HS-5 (cell line): Measurements from ENCODE around the gene PAPPA2.
"Not testable (repeated sequence)": the region's sequence is repeated elsewhere in the genome, so short reads cannot be mapped to it uniquely, and the experiment has no call there.

ENCODE experiments used
- DNase-seq: peaks from one replicate; pipeline ENCODE4 v3.0.0-alpha.2; 2012; ENCODE audit warnings: low read depth

Gene PAPPA2

GRCh38 chr1:176604461-176604860 lies 141.5 kb downstream of the PAPPA2 start:
- DNase-seq, result no peak

- no peak for DNase-seq
These were observed 142.2 kb downstream of the PAPPA2 start for GRCh38 chr1:176605176-176605575.

- no peak for DNase-seq
These were observed 146.8 kb downstream of the PAPPA2 start for GRCh38 chr1:176609556-176610408.

GRCh38 chr1:176612791-176613190 lies 149.8 kb downstream of the PAPPA2 start:
- DNase-seq, result no peak

- no peak for DNase-seq
These were observed 154.9 kb downstream of the PAPPA2 start for GRCh38 chr1:176617881-176618280.

GRCh38 chr1:176619261-176619660 lies 156.3 kb downstream of the PAPPA2 start:
- DNase-seq, result no peak

GRCh38 chr1:176625365-176625764 lies 162.4 kb downstream of the PAPPA2 start:
- DNase-seq, result no peak

GRCh38 chr1:176626572-176627061 lies 163.6 kb downstream of the PAPPA2 start:
- DNase-seq, result no peak

GRCh38 chr1:176628775-176629174 lies 165.8 kb downstream of the PAPPA2 start:
- DNase-seq, result no peak

GRCh38 chr1:176634733-176635132 lies 171.8 kb downstream of the PAPPA2 start:
- not testable (repeated sequence) for DNase-seq

- DNase-seq, result no peak
These were observed 175.9 kb downstream of the PAPPA2 start for GRCh38 chr1:176638713-176639526.

GRCh38 chr1:176643536-176643935 lies 180.6 kb downstream of the PAPPA2 start:
- peak; percentile 56 for DNase-seq

GRCh38 chr1:176648556-176648955 lies 185.6 kb downstream of the PAPPA2 start:
- DNase-seq, result no peak

- peak; percentile 95 for DNase-seq
These were observed 193.5 kb downstream of the PAPPA2 start for GRCh38 chr1:176656257-176656995.

GRCh38 chr1:176669782-176670181 lies 206.8 kb downstream of the PAPPA2 start:
- DNase-seq, result no peak

GRCh38 chr1:176670853-176671252 lies 207.9 kb downstream of the PAPPA2 start:
- DNase-seq, result no peak

- DNase-seq, result no peak
These were observed 220.0 kb downstream of the PAPPA2 start for GRCh38 chr1:176682830-176683535.

GRCh38 chr1:176691251-176692228 lies 228.6 kb downstream of the PAPPA2 start:
- peak; percentile 29 for DNase-seq

GRCh38 chr1:176692431-176692830 lies 229.5 kb downstream of the PAPPA2 start:
- DNase-seq, result no peak

- DNase-seq, result no peak
These were observed 230.2 kb downstream of the PAPPA2 start for GRCh38 chr1:176692988-176693696.
